Measurements from ENCODE around the gene PLCD3.

The PLCD3 gene

GRCh38 chr17:45098869-45099616 lies 33.3 kb downstream of the PLCD3 start:
- peak; percentile 60 for DNase-seq

- DNase-seq: no peak
Observed at GRCh38 chr17:45098081-45098868, 34.0 kb downstream of the PLCD3 start.

GRCh38 chr17:45096926-45097325 lies 35.4 kb downstream of the PLCD3 start:
- no peak for DNase-seq

GRCh38 chr17:45096141-45096540 lies 36.2 kb downstream of the PLCD3 start:
- DNase-seq: no peak

- no peak for DNase-seq
Observed at GRCh38 chr17:45093444-45094110, 38.7 kb downstream of the PLCD3 start.

- no peak for DNase-seq
Observed at GRCh38 chr17:45092911-45093430, 39.3 kb downstream of the PLCD3 start.

- no peak for DNase-seq
Observed at GRCh38 chr17:45091778-45092425, 40.4 kb downstream of the PLCD3 start.

GRCh38 chr17:45090711-45091110 lies 41.6 kb downstream of the PLCD3 start:
- DNase-seq: no peak

- no peak for DNase-seq
Observed at GRCh38 chr17:45088741-45089140, 43.6 kb downstream of the PLCD3 start.

GRCh38 chr17:45087978-45088377 lies 44.3 kb downstream of the PLCD3 start:
- DNase-seq: no peak

- no peak for DNase-seq
Observed at GRCh38 chr17:45087504-45087975, 44.8 kb downstream of the PLCD3 start.

- DNase-seq: no peak
Observed at GRCh38 chr17:45086865-45087503, 45.3 kb downstream of the PLCD3 start.

GRCh38 chr17:45086391-45086790 lies 45.9 kb downstream of the PLCD3 start:
- DNase-seq: no peak

- no peak for DNase-seq
Observed at GRCh38 chr17:45081047-45081703, 51.1 kb downstream of the PLCD3 start.

GRCh38 chr17:45077643-45078042 lies 54.7 kb downstream of the PLCD3 start:
- no peak for DNase-seq

GRCh38 chr17:45073414-45074070 lies 58.8 kb downstream of the PLCD3 start:
- no peak for DNase-seq

GRCh38 chr17:45070809-45071208 lies 61.5 kb downstream of the PLCD3 start:
- no peak for DNase-seq

GRCh38 chr17:45070001-45070400 lies 62.3 kb downstream of the PLCD3 start:
- DNase-seq: no peak

GRCh38 chr17:45067637-45068036 lies 64.7 kb downstream of the PLCD3 start:
- DNase-seq: no peak

- no peak for DNase-seq
Observed at GRCh38 chr17:45063198-45063597, 69.1 kb downstream of the PLCD3 start.

GRCh38 chr17:45061606-45062205 lies 70.6 kb downstream of the PLCD3 start:
- no peak for DNase-seq
